Liver (tissue), 2 donors: ENCODE results near the gene MYO7B.

Experiments
- CTCF ChIP-seq: fragments of 150-350 bp; IDR thresholded peaks from 2 replicates; pipeline ENCODE4 v1.5.1; 2017; ENCODE audit warnings: improper control_type of control experiment, low read depth, low read length; ENCODE audit not compliant: missing input control
- REST ChIP-seq: IDR thresholded peaks from 2 replicates; pipeline ENCODE4 v1.6.1; 2016; ENCODE audit warnings: antibody characterized with exemption, mild to moderate bottlenecking
- donor health status: healthy.

GRCh38 chr2:127508631-127509034, 26.9 kb upstream of the MYO7B start:
- TF ChIP-seq CTCF: no peak
- TF ChIP-seq REST: no peak
